OCI-LY3 (cell line): ENCODE results near the gene SYNE2.

Source experiments
- H2AFZ ChIP-seq: fragments of 200-600, 300-600 bp; shearing (Covaris generic); 2 replicates; pipeline ENCODE4 v1.6.0; 2014; ENCODE audit warnings: antibody characterized with exemption, low read depth, low read length
- H3K27ac ChIP-seq: fragments of 200-600, 300-600 bp; sonication (generic); 2 replicates; pipeline ENCODE4 v1.5.1; 2014; ENCODE audit warnings: mild to moderate bottlenecking, low read length, moderate library complexity, mixed read lengths
- H3K27me3 ChIP-seq: fragments of 200-600, 300-600 bp; sonication (generic); 2 replicates; pipeline ENCODE4 v1.6.1; 2014; ENCODE audit warnings: low read depth, low read length, mixed read lengths
- H3K36me3 ChIP-seq: fragments of 200-600, 300-600 bp; sonication (generic); replicated peaks from 2 replicates; pipeline ENCODE3; 2014; ENCODE audit warnings: low read depth, low read length, mixed read lengths
- H3K4me1 ChIP-seq: fragments of 300-600, 200-600 bp; sonication (generic); 2 replicates; pipeline ENCODE4 v1.6.1; 2014; ENCODE audit warnings: low read length, mixed read lengths
- H3K4me2 ChIP-seq: fragments of 200-600, 300-600 bp; sonication (generic); 2 replicates; pipeline ENCODE4 v1.6.1; 2014; ENCODE audit warnings: low read length, mixed read lengths
- H3K4me3 ChIP-seq: fragments of 300-600, 200-600 bp; sonication (generic); 2 replicates; pipeline ENCODE4 v1.5.1; 2014; ENCODE audit warnings: antibody characterized with exemption, mild to moderate bottlenecking, low read length, moderate library complexity
- H3K79me2 ChIP-seq: fragments of 300-600, 200-600 bp; shearing (Covaris generic); 2 replicates; pipeline ENCODE4 v1.6.1; 2014; ENCODE audit warnings: mild to moderate bottlenecking, low read length, mixed read lengths
- H3K9ac ChIP-seq: fragments of 300-600, 200-600 bp; shearing (Covaris generic); 2 replicates; pipeline ENCODE4 v1.6.0; 2014; ENCODE audit warnings: mild to moderate bottlenecking, low read length, moderate library complexity
- H3K9me3 ChIP-seq: fragments of 200-600, 300-600 bp; shearing (Covaris generic); 2 replicates; pipeline ENCODE4 v1.6.1; 2014; ENCODE audit warnings: low read length, mixed read lengths; ENCODE audit not compliant: insufficient read depth
- H4K20me1 ChIP-seq: fragments of 200-600, 300-600 bp; sonication (generic); 2 replicates; pipeline ENCODE4 v1.6.1; 2016; ENCODE audit warnings: low read length, mixed read lengths; ENCODE audit not compliant: insufficient read depth
- CTCF ChIP-seq: fragments of 200-600, 300-600 bp; sonication (generic); IDR thresholded peaks from 2 replicates; pipeline ENCODE4 v1.5.1; 2014; ENCODE audit warnings: antibody characterized with exemption, low read length, low read depth
- EZH2phosphoT487 ChIP-seq: fragments of 200-600 bp; shearing (Covaris generic); IDR thresholded peaks from 2 replicates; pipeline ENCODE4 v1.6.1; 2018; ENCODE audit warnings: antibody characterized with exemption, mixed run types, low read depth

The SYNE2 gene

GRCh38 chr14:63887899-63888298 is 35.1 kb downstream of the SYNE2 start:
- Histone ChIP-seq H3K4me3 (no peak overlapping the region), H3K27ac (no peak overlapping the region), H3K9me3 (no peaks in the 10 kb centered on the region), H3K79me2 (no peaks in the 10 kb centered on the region), H3K4me2 (no peak overlapping the region), H2AFZ (no peak overlapping the region), H3K27me3 (no peaks in the 10 kb centered on the region), H3K4me1 (no peaks in the 10 kb centered on the region; the same call in 1 of the 2 replicates), H3K36me3 (no peaks in the 10 kb centered on the region), H3K9ac (no peak overlapping the region), H4K20me1 (no peaks in the 10 kb centered on the region)
- no peak for TF ChIP-seq EZH2phosphoT487
- TF ChIP-seq CTCF: no peak

GRCh38 chr14:63890553-63890952 is 37.7 kb downstream of the SYNE2 start:
- H2AFZ ChIP-seq: no peak overlapping the region
- no peaks in the 10 kb centered on the region for H3K36me3 ChIP-seq
- H3K4me3 ChIP-seq: no peak overlapping the region
- H3K9me3 ChIP-seq: no peaks in the 10 kb centered on the region
- H3K79me2 ChIP-seq: no peaks in the 10 kb centered on the region
- H3K9ac ChIP-seq: no peak overlapping the region
- no peaks in the 10 kb centered on the region; the same call in 1 of the 2 replicates for H3K4me1 ChIP-seq
- H3K4me2 ChIP-seq: no peak overlapping the region
- no peak for TF ChIP-seq EZH2phosphoT487
- TF ChIP-seq CTCF: no peak
- no peak overlapping the region for H3K27ac ChIP-seq
- H4K20me1 ChIP-seq: no peaks in the 10 kb centered on the region
- H3K27me3 ChIP-seq: no peaks in the 10 kb centered on the region

GRCh38 chr14:63891148-63891975 is 38.6 kb downstream of the SYNE2 start:
- Histone ChIP-seq H3K4me1 (no peaks in the 10 kb centered on the region; the same call in 1 of the 2 replicates), H3K79me2 (no peaks in the 10 kb centered on the region), H3K27ac (no peak overlapping the region), H3K9ac (no peak overlapping the region), H3K27me3 (no peaks in the 10 kb centered on the region), H3K36me3 (no peaks in the 10 kb centered on the region), H4K20me1 (no peaks in the 10 kb centered on the region), H3K4me3 (no peak overlapping the region), H3K9me3 (no peaks in the 10 kb centered on the region), H3K4me2 (no peak overlapping the region), H2AFZ (no peak overlapping the region)
- TF ChIP-seq CTCF (no peak), EZH2phosphoT487 (no peak)

GRCh38 chr14:63892265-63892664 is 39.5 kb downstream of the SYNE2 start:
- H3K4me2 ChIP-seq: no peak overlapping the region

More at GRCh38 chr14:63892265-63892664, 39.5 kb downstream of the SYNE2 start:
- no peaks in the 10 kb centered on the region for H4K20me1 ChIP-seq
- H3K79me2 ChIP-seq: no peaks in the 10 kb centered on the region
- no peaks in the 10 kb centered on the region; the same call in 1 of the 2 replicates for H3K4me1 ChIP-seq
- H3K4me3 ChIP-seq: no peak overlapping the region
- no peak overlapping the region for H3K27ac ChIP-seq
- H3K9me3 ChIP-seq: no peaks in the 10 kb centered on the region
- H3K36me3 ChIP-seq: no peaks in the 10 kb centered on the region
- H3K9ac ChIP-seq: no peak overlapping the region
- no peak for TF ChIP-seq EZH2phosphoT487
- no peak for TF ChIP-seq CTCF
- H2AFZ ChIP-seq: no peak overlapping the region
- H3K27me3 ChIP-seq: no peaks in the 10 kb centered on the region
